ENCODE results near the gene TMEM63A.
"Not testable (repeated sequence)": the region's sequence is repeated elsewhere in the genome, so short reads cannot be mapped to it uniquely, and the experiment has no call there.

- TF ChIP-seq CTCF (optimal IDR thresholded peaks at IDR 0.05 in 1 of 3, IDR thresholded peaks at IDR 0.05 in 1 of 3, conservative IDR thresholded peaks at IDR 0.05 in 1 of 3; ENCODE audit: extremely low read depth in 1 of 3, insufficient read depth in 2 of 3, low read length in 3 of 3); EZH2 (IDR thresholded peaks at IDR 0.05; ENCODE audit: low read length): not testable (repeated sequence)
Measured at GRCh38 chr1:225929462-225929861, 47.3 kb upstream of the TMEM63A start.

Measured in keratinocyte (primary cell).